22Rv1 (cell line): ENCODE measurements around the gene CYP4A11.
A peak's percentile ranks its signal among the peaks of the same experiment; 100 is the strongest.
"Not testable (repeated sequence)": the region's sequence is repeated elsewhere in the genome, so short reads cannot be mapped to it uniquely, and the experiment has no call there.

Source experiments
- H3K27ac ChIP-seq: fragments of 450-650 bp; 2 replicates; pipeline ENCODE4 v1.5.1; 2017
- CTCF ChIP-seq: fragments of 450-650 bp; IDR thresholded peaks from 2 replicates; pipeline ENCODE4 v1.5.1; 2017; ENCODE audit warnings: mild to moderate bottlenecking
- ZFX ChIP-seq: fragments of 450-650 bp; IDR thresholded peaks from 2 replicates; pipeline ENCODE4 v1.6.1; 2017; ENCODE audit warnings: antibody characterized with exemption, borderline replicate concordance

Gene CYP4A11, protein sequence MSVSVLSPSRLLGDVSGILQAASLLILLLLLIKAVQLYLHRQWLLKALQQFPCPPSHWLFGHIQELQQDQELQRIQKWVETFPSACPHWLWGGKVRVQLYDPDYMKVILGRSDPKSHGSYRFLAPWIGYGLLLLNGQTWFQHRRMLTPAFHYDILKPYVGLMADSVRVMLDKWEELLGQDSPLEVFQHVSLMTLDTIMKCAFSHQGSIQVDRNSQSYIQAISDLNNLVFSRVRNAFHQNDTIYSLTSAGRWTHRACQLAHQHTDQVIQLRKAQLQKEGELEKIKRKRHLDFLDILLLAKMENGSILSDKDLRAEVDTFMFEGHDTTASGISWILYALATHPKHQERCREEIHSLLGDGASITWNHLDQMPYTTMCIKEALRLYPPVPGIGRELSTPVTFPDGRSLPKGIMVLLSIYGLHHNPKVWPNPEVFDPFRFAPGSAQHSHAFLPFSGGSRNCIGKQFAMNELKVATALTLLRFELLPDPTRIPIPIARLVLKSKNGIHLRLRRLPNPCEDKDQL

DNA sequence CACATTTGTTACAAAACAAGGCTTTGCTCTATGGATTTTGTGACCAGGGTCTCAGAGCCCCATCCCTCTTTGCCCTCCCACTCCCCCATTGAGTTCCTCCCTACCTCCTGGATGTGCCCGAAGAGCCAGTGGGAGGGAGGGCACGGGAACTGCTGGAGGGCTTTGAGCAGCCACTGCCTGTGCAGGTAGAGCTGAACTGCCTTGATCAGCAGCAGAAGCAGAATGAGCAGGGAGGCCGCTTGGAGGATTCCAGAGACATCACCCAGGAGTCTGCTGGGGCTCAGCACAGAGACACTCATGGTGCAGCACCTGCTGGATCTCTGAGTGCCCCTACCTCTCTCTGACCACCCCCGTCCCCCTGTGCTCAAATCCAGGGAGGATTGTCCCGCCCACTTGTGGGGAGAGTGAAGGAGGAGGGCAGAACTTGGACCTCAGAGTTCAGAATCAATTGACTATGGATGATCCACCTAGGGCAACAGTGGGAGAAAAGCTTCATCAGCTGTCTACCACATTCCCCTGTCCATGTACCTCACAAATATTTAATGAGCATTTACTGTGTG lies at the start of gene CYP4A11:
TSS of gene CYP4A11 (minus strand) at position 342 of the 560 bp plus-strand sequence. CDS start at position 299, 43 bp downstream.
- H3K27ac ChIP-seq: no peak within 1 kb of the TSS
- TF ChIP-seq ZFX: no peak
- no peak for TF ChIP-seq CTCF

- H3K27ac ChIP-seq: not testable (repeated sequence)
Observed at GRCh38 chr1:46990541-46990940, 49.3 kb upstream of the CYP4A11 start.

DNA sequence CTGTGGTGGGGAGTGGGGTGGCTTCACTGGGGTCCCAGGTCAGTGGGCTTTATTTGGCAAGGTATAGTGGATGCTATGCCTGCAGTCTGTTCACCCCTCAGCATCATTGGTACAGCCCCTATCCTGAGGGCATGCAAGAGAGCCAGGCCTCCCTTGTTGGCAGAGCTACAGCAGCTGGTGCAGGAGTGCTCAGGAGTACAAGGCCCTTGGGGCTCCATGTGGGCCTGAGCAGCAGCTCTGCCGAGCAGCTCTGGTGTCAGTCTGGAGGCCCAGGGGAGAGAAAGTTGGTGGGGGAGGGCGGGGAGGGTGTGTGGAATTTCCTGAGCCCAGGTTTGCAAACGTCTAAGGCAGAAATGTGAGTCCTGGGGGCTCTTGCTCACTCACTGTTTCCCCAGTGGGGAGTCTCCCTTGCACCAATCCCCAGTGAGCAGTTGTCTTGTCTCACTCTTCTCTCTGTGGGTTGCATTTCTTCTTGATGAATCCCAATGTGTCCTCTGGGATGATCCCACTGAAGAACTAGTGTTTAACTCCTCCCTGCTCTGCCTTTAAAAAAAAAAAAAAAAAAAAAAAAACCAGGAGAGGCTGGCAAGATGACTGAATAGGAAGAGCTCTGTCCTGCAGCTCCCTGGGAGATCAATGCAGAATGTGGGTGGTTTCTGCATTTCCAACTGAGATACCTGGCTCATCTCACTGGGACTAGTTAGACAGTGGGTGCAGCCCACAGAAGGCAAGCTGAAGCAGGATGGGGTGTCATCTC lies 42.7 kb upstream of the CYP4A11 start:
- H3K27ac ChIP-seq: no peak overlapping the region
- TF ChIP-seq ZFX (no peak), CTCF (no peak)

DNA sequence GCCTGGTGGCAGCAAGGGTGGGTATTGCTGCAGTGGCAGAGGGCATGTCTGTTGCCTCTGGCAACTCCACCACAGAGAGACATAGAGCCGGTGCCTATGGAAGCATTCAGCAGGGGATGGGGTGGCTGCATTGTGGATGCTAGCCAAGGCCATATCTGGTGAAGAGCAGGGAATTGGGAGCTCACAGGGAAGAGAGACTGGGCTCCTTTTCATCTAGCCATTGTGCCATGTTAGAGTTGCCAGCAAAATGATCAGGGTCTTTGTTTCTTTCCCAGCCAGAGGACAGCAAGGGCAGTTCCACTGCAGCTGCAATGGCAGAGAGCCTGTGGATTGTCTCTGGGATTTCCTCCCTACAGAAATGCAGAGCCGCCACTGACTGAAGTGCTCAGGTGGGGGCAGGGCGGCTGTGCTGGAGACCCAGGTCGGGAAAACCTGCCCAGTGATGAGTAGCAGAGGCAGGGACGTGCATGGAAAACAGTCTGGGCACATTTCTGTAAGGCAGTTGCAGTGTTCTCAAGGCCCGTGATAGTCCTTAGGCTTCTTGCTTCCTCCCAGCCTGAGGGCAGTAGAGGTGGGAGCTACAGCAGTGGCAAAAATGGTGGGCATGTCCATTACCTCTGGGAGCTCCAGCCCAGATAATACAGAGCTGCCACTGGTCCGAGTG lies 42.0 kb upstream of the CYP4A11 start:
- TF ChIP-seq ZFX (no peak), CTCF (no peak)
- no peak overlapping the region for H3K27ac ChIP-seq

DNA sequence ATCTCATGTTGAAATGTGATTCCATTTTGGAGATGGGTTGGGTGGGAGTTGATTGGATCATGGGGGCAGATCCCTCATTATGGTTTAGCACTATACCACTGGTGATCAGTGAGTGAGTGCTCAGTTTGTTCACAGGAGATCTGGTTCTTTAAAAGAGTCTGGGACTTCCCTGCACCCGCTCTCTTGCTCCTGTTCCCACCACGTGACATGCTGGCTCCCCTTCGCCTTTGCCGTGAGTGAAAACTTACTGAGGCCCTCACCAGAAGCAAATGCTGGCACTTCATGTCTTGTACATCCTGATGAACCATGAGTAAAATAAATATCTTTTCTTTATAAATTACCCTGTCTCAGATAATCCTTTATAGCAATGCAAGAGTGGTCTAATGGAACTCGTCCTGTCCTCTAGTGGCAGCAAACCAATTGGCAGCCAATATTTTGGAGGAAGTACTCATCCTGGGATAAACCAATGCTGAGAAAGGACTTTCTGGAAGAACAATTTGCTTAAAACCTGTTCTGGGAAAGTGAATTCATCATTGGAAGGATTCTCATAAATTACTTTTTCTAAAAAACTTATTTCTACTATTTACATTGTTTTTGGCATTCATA lies 27.8 kb upstream of the CYP4A11 start:
- H3K27ac ChIP-seq: no peak overlapping the region
- TF ChIP-seq ZFX (no peak), CTCF (peak; percentile 57)

DNA sequence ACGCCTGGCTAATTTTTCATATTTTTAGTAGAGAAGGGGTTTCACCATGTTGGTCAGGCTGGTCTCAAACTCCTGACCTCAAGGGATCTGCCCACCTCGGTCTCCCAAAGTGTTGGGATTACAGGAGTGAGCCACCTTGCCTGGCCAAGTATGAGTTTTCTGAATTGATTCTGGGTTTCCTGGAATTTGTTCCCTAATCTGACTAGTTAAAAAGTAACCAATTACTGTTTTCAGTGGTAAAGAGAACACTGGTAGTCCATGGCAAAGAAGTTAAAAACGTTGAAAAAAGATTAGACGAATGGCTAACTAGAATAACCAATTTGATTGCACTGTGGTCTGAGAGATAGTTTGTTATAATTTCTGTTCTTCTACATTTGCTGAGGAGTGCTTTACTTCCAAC lies 21.0 kb upstream of the CYP4A11 start:
- H3K27ac ChIP-seq: not testable (repeated sequence)

GRCh38 chr1:46961066-46961758 lies 19.9 kb upstream of the CYP4A11 start:
- TF ChIP-seq ZFX (no peak), CTCF (no peak)
- no peak overlapping the region for H3K27ac ChIP-seq
